Anterior cingulate cortex (tissue), 58 donors: ENCODE data around the gene CLIC5.

Experiments
- DNase-seq, 58 donors: peaks; one replicate each; lab custom pipeline; 2025; lab: John Stamatoyannopoulos, UW

The CLIC5 gene

GRCh38 chr6:46000905-46001304 is 14.8 kb downstream of the CLIC5 start:
- DNase-seq, result no peak

DNA sequence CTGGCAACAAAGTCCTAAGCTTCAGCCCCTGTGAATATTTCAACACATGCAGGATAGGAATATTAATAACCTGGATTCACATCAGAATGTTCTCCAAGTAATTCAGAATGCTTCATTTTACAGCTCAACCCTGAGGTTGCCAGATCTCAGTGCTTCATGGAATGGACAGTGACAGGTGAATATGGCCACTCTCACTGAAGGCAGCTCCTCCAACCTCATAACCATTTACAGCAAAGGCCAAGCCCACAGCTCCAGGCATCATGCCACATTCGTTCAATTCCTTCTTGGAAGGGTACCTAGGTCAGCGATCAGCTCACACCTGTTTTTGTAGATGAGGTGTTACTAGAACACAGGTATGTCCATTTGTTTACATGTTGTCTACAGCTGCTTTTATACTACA is 17.1 kb downstream of the CLIC5 start:
- no peak for DNase-seq

GRCh38 chr6:45997875-45998506 is 17.7 kb downstream of the CLIC5 start:
- no peak for DNase-seq

DNA sequence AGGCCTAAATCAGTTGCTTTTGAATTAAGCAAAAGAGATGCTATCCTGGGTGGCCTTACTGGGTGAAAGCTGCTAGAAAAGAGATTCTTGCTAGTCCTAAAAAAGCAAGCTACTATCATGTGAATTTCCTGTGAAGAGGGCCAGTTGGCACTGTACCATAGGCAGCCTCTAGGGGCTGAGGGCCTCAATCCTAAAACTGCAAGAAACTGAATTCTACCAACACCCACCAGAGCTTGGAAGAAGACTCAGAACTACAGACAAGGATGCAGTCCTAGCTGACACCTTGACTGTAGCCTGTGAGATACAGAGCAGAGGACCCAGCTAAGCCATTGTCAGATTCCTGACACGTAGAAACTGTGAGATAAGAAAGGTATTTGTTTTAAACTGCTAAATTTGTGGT is 24.5 kb downstream of the CLIC5 start:
- no peak for DNase-seq

DNA sequence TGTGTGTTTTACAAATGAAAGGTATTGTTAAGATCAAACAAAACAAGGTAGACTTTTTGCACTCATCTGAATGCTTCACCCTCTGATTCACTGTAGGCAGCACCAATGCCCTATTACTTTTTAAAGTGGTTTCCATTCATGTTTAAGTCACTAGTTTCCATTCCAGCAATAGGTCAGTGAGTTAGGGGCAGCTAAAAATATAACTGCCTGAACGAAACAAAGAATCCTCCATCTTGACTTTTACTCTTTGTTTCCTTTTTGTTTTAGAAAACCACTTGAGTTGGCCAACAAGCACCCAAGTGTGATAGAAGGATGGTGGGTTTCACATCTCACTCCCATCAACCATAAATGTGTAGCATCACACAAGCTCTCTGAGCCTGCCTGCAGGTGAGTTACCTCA is 25.5 kb downstream of the CLIC5 start:
- DNase-seq, result no peak

- no peak for DNase-seq
Observed at GRCh38 chr6:45988635-45989034, 27.0 kb downstream of the CLIC5 start.

DNA sequence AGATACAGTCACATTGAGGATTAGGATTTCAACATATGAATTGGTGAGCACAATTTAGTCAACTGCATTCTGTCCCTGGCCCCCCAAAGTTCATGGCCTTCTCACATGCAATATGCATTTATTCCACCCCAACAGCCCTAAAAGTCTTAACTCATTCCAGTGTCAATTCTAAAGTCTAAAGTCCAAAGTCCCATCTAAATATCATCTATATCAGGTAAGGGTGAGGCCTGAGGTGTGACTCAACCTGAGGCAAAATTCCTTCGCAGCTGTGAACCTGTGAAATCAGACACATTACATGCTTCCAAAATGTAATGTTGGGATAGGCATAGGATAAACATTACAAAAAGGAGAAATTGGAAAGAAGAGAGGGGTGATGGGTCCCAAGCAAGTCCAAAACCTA is 27.8 kb downstream of the CLIC5 start:
- DNase-seq, result no peak

DNA sequence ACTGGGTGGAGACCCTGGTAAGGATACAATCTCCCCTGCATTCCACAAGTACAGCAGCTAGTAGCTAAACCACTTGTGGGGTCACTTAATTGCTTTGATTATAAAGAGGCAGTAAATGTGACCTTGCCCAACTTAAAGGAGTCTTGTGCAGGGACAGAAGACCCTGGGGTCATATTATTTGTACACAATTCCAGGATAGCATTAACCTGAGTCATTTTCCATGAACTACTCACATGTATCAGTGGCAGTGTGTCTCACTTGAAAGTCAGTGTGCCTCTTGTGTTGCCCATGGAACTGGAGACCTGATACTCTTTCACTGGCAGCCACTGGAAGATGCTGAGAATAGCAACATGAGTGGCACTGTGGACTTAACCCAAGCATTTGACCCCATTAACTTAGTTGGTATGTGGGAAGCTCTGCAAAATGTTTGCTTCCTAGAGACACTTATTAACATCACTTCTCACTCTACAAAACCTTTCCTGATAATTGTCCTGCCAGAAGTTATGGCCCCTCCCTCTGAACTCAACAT is 28.9 kb downstream of the CLIC5 start:
- DNase-seq, result no peak

DNA sequence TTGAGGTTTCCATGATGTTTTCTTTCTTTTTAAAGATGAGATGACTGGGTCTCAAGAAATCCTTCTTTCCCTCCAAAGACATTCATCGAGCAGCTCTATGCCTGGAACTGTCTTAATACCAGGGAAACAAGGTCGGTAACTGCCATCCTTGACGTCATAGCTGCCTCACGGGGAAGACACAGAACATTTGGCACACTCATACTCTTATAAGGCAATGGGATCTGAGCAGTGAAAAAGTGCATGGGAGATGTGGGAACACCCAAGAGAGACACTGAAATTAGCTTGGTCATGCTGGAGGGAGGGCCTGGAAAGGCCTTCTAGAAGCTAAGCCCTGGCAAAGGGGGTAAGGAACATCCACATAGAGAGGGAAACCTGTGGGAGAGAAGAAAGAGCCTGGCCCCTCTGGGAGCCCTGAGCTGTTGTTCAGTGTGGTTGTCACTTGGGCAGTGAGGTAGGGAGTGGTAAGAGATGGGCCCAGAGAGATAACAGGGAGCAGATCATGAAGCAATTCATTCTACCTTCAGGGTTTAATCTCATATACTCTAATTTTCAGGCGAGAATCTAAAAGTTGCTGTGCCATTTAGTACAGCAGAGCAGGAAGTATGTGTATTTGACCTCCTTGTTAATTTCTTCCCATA is 30.8 kb downstream of the CLIC5 start:
- DNase-seq, result no peak

- no peak for DNase-seq
Observed at GRCh38 chr6:45984347-45984746, 31.3 kb downstream of the CLIC5 start.

GRCh38 chr6:45983062-45983461 is 32.6 kb downstream of the CLIC5 start:
- DNase-seq, result no peak

DNA sequence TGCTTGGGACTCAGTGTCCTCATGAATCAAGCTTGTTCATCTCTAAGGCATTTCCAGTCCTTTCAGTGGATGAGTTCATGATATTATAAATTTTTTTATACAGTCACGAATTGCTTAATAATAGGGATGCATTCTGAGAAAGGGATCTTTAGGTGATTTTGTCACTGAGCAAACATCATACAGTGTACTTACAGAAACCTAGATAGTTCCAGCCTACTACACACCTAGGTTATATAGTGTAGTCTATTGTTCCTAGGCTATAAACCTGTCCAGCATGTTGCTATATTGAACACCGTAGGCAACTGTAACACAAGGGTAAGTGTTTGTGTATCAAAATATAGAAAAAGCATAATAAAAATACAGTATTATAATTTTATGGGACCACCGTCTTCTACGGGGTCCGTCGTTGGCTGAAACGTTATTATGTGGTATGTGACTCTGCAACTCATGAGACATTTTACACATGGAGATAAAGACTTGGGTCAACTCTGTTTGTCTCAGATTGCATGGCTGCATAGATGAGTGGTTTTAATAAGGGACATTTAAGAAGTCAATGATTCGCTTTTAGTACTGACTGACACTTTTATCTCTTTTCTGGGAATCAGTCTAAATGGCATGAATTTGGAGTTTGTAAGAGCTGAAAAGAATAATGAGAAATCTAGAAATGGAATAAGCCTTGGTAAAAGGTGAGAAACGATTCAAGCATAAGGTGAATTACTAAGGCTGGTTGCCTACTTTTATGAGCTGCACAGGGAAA is 33.2 kb downstream of the CLIC5 start:
- no peak for DNase-seq

GRCh38 chr6:45981046-45981445 is 34.6 kb downstream of the CLIC5 start:
- no peak for DNase-seq

DNA sequence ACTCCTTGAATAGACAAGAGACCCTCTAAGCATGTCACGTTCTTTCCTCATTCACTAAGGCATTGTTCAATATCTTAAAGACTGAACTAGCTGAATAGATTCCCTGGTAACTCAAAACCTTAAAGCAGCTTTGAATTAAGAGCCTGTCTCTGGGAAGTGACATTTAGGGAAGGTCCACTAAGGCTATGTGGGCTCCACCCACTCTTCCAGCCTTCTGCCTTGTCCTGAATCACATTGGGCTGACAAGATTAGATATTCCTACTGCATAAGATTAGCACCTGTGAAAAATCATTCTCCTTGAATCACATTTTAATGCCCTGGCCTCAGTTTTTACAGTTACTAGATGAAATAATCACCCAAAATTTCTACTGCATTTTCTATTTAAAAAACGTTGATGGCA is 36.3 kb downstream of the CLIC5 start:
- DNase-seq, result no peak

- DNase-seq, result no peak
Observed at GRCh38 chr6:45974596-45974995, 41.1 kb downstream of the CLIC5 start.

GRCh38 chr6:45972795-45973503 is 42.7 kb downstream of the CLIC5 start:
- no peak for DNase-seq

GRCh38 chr6:45971287-45971686 is 44.4 kb downstream of the CLIC5 start:
- no peak for DNase-seq

GRCh38 chr6:45970326-45970725 is 45.3 kb downstream of the CLIC5 start:
- no peak for DNase-seq

DNA sequence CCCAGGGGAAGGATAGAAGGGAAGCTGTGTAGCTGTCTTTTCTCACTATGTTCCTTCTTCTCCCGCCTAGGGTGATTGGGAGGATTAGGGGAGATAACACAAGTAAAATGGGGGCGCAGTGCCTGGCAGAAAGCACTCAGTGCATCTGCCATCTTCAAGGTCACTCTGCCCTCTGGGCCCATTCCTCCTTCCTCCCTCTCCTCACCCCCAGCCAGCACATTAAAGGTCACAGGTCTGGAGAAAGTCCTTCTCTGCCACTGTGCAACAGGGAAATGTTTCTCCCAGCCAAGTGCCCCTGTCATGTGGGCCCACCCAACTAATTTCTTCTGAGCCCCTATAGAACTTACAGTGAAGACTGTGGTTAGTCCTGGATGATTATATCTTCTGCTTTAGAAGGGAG is 45.8 kb downstream of the CLIC5 start:
- DNase-seq, result no peak

GRCh38 chr6:45969026-45969425 is 46.6 kb downstream of the CLIC5 start:
- no peak for DNase-seq

DNA sequence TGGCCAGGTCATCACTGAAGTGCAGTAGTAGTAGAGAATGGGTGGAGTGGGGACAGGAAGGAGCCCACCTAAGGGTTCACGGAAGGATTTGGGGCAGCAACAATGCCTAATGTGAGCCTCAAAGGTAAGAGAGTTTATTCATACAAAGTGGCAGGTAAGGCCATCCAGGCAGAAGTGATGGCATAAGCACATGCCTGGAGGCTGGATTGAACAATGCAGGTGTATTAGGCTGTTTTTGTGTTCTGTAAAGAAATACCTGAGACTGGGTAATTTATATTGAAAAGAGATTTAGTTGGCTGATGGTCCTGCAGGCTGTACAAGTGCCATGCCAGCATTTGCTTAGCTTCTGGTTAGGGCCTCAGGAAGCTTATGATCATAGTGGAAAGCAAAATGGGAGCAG is 48.3 kb downstream of the CLIC5 start:
- DNase-seq, result no peak
